GM18868 (cell line): ENCODE measurements around the gene ANO10.
"Not testable (repeated sequence)": the region's sequence is repeated elsewhere in the genome, so short reads cannot be mapped to it uniquely, and the experiment has no call there.

Experiments used
- ATAC-seq: cut with Tn5 transposase; IDR thresholded peaks from one replicate; pipeline ENCODE4 v1.9.1; 2021; ENCODE audit warnings: mild to moderate bottlenecking, moderate library complexity; ENCODE audit not compliant: unreplicated experiment

ANO10 gene

GRCh38 chr3:43629741-43630140 lies 7.9 kb upstream of the ANO10 start:
- ATAC-seq = no peak

- no peak for ATAC-seq
Observed at GRCh38 chr3:43629257-43629656, 7.4 kb upstream of the ANO10 start.

- no peak for ATAC-seq
Observed at GRCh38 chr3:43627360-43627759, 5.5 kb upstream of the ANO10 start.

DNA sequence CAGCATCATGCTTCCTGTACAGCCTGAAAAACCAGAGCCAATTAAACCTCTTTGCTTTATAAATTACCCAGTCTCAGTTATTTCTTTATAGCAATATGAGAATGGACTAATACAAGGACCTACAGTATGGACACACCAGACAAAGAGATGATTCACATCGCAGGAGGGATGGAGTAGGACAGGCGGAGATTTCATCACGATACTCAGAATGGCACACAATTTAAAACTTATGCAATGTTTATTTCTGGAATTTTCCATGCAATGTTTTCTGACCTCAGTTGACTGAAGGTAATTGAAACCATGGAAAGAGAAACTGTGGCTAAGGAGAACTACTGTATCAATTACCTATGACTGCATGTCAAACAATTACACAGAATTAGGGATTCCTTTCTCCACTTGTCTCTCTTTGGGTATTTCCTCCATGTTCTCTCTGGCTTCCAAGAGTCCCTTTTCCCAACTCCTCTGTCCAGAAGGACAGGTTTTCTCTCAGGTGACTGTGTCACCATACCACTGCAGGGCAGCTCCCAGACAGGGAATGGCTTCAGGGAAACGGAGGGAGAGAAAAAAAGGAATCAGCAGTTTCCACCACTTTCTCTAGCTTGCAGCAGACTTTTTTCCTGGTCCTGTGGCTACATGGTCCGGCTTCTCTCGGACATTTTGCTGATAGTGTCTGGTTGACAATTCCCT lies 3.0 kb upstream of the ANO10 start:
- ATAC-seq = no peak

DNA sequence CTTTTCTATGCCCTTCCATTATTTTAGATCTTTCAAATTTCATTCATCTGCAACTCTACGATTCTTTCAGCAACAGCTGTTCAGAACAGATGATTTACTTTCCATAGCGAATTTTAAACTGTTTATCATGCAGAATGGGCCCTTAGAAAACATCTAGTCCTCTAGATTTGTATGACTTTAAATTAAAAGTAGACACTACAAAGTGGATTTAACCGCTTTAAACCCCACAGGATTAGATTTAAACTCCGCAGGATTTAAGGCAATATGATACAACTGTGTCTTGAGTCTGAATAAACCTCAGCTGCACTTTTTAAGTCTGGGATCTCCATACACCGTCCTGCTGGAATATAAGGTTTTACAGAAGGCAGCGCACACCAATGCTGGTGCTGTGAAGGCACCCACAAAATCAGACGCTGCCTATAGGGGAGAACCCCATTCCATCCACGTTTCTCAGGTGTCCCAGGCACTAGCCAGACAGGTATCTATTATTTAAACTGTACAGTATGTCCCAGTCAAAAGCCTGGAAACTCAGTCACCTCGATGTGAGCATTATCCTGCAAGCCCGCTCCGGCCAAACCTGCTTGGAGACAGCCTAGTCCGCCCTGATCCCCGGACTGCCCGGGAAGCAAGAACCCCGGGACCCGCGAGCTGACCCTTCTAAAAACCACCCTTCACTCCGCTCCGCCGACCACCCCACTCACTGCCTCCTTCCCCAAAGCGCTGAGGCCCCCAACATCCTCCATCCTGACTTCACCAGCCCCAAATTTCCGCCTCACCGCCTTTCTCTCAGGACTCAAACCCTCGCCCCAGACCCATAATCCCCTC lies 768 bp downstream of the ANO10 start:
- ATAC-seq = no peak

- ATAC-seq = no peak
Observed at GRCh38 chr3:43619588-43619987, 2.2 kb downstream of the ANO10 start.

DNA sequence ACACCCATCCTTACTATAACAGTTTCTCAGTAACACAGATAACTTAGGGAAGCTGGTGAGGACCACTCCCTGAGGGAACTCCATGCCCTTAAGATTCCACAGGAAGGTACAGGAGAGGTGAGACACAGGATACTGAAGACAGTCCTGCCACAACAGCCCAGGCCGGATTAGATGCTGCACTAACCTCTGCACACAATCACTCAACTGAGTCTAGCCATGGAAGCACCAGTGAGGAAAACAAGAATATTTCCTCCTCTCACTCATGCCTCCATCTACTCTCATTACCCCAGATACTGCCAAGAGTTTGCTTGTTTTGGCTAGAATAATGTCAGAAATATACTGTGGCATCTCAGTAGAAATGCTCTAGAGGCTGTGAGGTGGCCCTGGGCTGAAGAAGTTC lies 3.7 kb downstream of the ANO10 start:
- no peak for ATAC-seq

- ATAC-seq = no peak
Observed at GRCh38 chr3:43616034-43616433, 5.8 kb downstream of the ANO10 start.

DNA sequence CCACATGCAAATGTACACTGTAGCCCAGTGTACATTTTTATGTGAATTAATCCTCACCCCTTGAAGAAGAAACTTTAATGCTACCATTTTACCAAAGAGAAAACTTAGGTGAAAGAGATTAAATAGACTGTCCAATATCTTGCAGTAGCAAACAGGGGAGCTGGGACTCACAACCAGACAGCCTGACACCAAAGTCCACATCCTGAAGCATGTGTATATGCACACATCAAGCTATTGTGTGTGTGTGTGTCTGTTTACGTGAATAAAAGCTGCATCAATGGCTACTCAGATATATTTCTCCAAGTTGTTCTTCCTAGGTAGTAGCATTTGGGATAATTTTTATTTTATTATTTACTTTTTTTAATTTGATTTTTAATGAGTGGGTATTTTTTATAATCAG lies 6.7 kb downstream of the ANO10 start:
- ATAC-seq = no peak

DNA sequence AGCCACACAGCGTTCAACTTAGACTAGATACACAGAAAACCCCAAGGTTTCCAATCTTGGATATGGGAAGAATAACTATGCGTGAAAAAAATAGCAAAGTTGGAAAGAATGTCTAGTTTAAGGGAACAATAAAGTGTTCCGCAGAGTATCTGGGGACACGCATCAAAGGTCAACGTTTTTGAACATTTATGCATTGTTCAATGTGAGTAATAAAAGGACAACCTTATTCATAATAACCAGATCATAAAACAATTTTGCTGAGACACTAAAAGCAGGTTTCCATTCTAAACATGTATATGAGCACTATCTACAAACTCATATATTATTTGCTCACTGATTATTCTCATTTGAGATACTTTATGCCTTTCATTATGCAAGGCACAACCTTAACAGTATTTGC lies 7.8 kb downstream of the ANO10 start:
- no peak for ATAC-seq

DNA sequence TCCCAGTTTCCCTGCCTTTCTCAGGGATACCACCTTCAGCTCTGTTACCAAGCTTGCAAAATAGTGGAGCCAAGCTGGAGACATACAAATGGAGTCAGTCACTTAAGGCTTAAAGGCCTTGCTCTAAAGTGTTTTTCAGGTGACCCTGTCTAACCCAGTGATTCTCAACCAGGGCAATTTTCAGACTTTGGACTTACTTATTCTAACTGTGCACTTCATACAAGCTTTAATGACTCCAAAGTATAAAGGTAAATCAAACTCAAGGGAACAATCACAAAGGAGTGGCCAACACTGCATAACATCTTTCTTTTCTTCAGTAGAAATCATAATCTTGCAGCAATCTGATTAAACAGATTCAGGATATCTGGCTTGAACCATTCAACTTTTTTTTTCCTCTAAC lies 9.4 kb downstream of the ANO10 start:
- no peak for ATAC-seq

- ATAC-seq = no peak
Observed at GRCh38 chr3:43609406-43609805, 12.4 kb downstream of the ANO10 start.

DNA sequence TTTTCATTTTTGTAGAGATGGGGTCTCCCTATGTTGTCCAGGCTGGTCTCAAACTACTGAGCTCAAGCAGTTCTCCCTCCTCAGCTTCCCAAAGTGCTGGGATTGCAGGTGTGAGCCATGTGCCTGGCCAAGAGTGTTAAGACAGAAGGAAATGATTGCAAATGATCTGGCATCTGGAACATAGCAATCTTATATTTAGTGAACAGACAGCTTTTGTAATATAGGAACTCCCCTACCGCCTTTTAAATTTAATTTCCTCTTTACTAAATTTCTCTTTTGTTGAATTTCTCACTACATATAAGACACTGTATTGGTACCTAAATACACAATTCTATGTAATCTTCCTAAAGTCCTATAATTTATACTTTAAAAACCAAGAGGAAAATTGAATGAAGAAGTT lies 13.1 kb downstream of the ANO10 start:
- no peak for ATAC-seq

DNA sequence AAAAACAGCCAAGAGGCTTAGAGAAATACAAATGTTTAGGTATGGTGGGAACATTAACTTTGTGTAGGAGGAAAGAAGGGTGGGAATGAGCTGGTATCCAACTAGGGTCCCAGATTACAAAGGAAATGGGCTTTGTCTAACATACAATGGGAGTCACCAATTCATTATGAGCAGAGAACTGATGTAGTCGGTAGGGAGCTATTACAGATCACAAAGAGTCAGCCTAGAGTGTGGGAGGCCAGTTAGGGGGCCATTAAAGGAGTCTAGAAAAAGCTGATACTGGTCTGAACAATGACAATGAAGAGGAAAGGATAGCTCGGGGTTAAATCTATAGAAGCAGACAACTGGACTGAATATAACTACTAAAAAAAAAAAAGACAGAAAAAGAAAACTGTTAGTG lies 15.5 kb downstream of the ANO10 start:
- ATAC-seq = no peak

DNA sequence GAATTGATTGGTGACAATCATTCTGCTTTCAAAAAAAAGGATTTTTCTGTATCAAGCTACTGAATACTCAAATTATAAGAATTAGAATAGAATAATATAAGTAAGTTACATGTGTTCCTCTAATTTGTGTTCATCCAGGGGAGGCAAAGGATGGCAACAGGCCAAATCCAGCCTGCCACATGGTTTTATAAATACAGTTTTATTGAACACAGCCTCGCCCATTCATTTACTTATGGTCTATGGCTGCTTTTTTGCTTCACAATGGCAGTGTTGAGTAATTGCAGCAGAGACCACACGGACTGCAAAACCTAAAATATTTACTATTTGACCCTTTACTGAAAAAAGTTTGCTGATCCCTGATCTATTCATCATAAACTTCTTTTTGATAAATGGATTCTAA lies 21.9 kb downstream of the ANO10 start:
- not testable (repeated sequence) for ATAC-seq

GRCh38 chr3:43597961-43598360 lies 23.9 kb downstream of the ANO10 start:
- no peak for ATAC-seq

GRCh38 chr3:43596178-43596577 lies 25.6 kb downstream of the ANO10 start:
- not testable (repeated sequence) for ATAC-seq

DNA sequence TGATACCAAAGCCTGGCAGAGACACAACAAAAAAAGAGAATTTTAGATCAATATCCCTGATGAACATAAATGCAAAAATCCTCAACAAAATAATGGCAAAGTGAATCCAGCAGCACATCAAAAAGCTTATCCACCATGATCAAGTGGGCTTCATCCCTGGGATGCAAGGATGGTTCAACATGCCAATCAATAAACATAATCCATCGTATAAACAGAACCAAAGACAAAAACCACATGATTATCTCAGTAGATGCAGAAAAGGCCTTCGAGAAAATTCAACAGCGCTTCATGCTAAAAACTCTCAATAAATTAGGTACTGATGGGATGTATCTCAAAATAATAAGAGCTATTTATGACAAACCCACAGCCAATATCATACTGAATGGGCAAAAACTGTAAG lies 26.5 kb downstream of the ANO10 start:
- ATAC-seq = not testable (repeated sequence)

- ATAC-seq = not testable (repeated sequence)
Observed at GRCh38 chr3:43593588-43593987, 28.2 kb downstream of the ANO10 start.

DNA sequence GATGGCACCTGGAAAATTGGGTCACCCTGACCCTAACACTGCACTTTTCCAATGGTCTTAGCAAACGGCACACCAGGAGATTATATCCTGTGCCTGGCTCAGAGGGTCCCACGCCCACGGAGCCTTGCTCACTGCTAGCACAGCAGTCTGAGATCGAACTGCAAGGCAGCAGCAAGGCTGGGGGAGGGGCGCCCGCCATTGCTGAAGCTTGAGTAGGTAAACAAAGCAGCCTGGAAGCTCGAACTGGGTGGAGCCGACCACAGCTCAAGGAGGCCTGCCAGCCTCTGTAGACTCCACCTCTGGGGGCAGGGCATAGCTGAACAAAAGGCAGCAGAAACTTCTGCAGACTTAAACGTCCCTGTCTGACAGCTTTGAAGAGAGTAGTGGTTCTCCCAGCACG lies 29.9 kb downstream of the ANO10 start:
- not testable (repeated sequence) for ATAC-seq

DNA sequence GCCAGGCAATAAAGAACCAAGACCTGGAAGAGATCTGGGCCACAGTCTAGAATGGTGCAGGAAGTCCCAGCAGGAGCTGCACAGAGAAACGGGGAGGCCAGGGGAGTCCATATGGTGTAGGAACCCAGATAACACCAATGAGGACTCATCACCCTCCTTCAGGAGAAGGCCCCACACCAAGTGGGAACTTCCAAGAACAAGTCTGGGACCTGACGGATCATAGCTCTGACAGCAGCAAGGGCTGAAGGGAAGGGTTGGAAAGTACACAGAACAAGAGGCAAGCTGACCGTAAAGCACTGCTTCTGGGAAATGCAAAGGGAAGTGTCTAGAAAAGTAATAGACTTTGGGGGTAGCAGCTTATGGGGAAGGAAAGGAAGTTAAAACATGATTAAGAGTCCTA lies 34.5 kb downstream of the ANO10 start:
- no peak for ATAC-seq

- no peak for ATAC-seq
Observed at GRCh38 chr3:43584043-43584826, 37.6 kb downstream of the ANO10 start.
